AG09319 (cell line): ENCODE measurements around the gene NYNRIN.

Source experiments
- DNase-seq: peaks from one replicate; pipeline ENCODE4 v3.0.0-alpha.2; 2010; ENCODE audit warnings: low read depth; ENCODE audit errors: extremely low read depth
- CTCF ChIP-seq: IDR thresholded peaks from 2 replicates; pipeline ENCODE4 v1.5.1; 2011; ENCODE audit warnings: low read depth, mild to moderate bottlenecking, inconsistent platforms, low read length, moderate library complexity

The NYNRIN gene

GRCh38 chr14:24411443-24412389, 12.9 kb downstream of the NYNRIN start:
- TF ChIP-seq CTCF, result peak; percentile 76

DNA sequence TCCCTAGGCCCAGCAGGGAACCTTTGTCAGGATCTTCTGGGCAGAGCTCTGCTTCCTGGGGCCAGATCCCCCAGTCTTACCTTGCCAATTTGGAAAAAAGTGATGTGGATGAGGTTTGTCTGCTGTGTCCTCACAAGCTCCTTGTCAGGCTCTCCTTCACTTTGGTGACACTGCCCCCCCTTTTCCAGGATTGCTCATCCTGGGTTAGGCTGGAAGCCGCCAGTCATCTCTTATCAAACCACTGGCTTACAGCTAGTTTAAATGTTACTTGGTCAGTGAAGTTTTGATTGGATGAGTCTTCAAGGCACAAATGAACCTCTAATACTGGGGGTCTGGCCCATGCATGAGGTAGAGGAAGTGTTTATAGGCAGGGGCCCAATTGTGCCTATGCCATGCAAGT, 15.3 kb downstream of the NYNRIN start:
- DNase-seq, result no peak
- no peak for TF ChIP-seq CTCF

More at GRCh38 chr14:24411443-24412389, 12.9 kb downstream of the NYNRIN start:
- DNase-seq, result no peak

DNA sequence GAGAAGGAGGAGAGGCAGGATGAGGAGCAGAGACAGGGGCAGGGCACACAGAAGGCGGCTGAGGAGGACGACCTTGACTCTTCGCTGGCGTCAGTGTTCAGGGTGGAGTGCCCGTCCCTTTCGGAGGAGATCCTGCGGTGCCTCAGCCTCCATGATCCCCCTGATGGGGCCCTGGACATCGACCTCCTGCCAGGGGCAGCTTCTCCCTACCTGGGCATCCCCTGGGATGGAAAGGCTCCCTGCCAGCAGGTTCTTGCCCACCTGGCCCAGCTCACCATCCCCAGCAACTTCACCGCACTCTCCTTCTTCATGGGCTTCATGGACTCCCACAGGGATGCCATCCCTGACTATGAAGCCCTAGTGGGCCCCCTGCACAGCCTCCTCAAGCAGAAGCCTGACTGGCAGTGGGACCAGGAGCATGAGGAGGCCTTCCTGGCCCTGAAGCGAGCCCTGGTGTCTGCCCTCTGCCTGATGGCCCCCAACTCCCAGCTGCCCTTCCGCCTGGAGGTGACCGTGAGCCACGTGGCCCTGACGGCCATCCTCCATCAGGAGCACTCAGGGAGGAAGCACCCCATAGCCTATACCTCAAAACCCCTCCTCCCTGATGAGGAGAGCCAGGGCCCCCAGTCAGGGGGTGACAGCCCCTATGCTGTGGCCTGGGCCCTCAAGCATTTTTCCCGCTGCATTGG, 16.1 kb downstream of the NYNRIN start:
- TF ChIP-seq CTCF, result no peak
- no peak for DNase-seq

GRCh38 chr14:24415421-24416253, 16.8 kb downstream of the NYNRIN start:
- DNase-seq, result no peak

GRCh38 chr14:24416254-24416931, 17.6 kb downstream of the NYNRIN start:
- TF ChIP-seq CTCF, result no peak
- no peak for DNase-seq

More at GRCh38 chr14:24415421-24416253, 16.8 kb downstream of the NYNRIN start:
- no peak for TF ChIP-seq CTCF

DNA sequence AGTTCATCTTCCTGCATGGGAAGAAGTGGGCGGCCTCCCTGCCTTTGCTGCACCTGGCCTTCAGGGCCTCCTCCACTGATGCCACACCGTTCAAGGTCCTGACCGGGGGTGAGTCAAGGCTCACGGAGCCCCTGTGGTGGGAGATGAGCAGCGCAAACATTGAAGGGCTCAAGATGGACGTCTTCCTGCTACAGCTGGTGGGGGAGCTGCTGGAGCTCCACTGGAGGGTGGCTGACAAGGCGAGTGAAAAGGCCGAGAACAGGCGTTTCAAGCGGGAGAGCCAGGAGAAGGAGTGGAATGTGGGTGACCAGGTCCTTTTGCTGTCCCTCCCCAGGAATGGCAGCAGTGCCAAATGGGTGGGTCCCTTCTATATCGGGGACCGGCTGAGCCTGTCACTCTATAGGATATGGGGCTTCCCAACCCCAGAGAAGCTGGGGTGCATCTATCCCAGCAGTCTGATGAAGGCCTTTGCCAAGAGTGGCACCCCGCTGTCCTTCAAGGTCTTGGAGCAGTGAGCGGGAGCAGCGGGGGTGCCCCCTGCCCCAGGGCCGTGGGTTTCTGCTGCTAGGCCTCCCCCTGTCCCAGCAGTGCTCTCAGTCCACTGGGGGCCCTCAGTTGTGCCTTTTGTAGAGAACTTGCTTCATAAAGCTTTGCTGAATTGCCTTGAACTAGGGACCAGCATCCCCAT, 18.3 kb downstream of the NYNRIN start:
- DNase-seq, result no peak
- TF ChIP-seq CTCF, result no peak
